Heart left ventricle (tissue), 16 donors: ENCODE measurements around the gene MRI1. TPM values are rescaled to one million over a fixed set of nuclear protein-coding genes. Genes with fewer than 3 reads are reported as not detected.

Experiments used
- ATAC-seq, 4 donors: fragments of 200-7000 bp; cut with Tn5 transposase; one replicate each; pipeline ENCODE4 v1.9.1; 2020 to 2022; ENCODE audit warnings: moderate library complexity in 4 of 4, mild to moderate bottlenecking in 3 of 4, moderate number of reproducible peaks in 1 of 4
- DNase-seq, 5 donors: peaks; one replicate each; pipeline ENCODE4 v3.0.0-alpha.2; 2020
- H3K27ac ChIP-seq, 12 donors: fragments of 200-600 bp; sonication (generic) in 4 of 12; one replicate each; pipeline versions ENCODE4 v1.5.0 to v1.8.0; 2016 to 2022; ENCODE audit warnings: mild to moderate bottlenecking in 2 of 12
- H3K27me3 ChIP-seq, 9 donors: fragments of 200-600 bp; sonication (generic) in 2 of 9; one replicate each; pipeline versions ENCODE4 v1.5.1 to v1.8.0; 2016 to 2022; ENCODE audit warnings: mild to moderate bottlenecking in 3 of 9
- H3K36me3 ChIP-seq, 9 donors: fragments of 200-600 bp; sonication (generic) in 2 of 9; one replicate each; pipeline versions ENCODE4 v1.5.0 to v1.8.0; 2018 to 2022; ENCODE audit warnings: mild to moderate bottlenecking in 2 of 9
- H3K4me1 ChIP-seq, 12 donors: fragments of 200-600 bp; sonication (generic) in 4 of 12; one replicate each; pipeline versions ENCODE4 v1.5.0 to v1.8.0; 2016 to 2022; ENCODE audit warnings: mild to moderate bottlenecking in 3 of 12
- H3K4me3 ChIP-seq, 12 donors: fragments of 200-600 bp; sonication (generic) in 4 of 12; one replicate each; pipeline versions ENCODE4 v1.5.0 to v1.8.0; 2017 to 2022; ENCODE audit warnings: mild to moderate bottlenecking in 9 of 12, moderate library complexity in 4 of 12
- H3K9me3 ChIP-seq, 12 donors: fragments of 200-600 bp; sonication (generic) in 4 of 12; one replicate each; pipeline versions ENCODE4 v1.5.0 to v1.8.0; 2016 to 2022; ENCODE audit warnings: mild to moderate bottlenecking in 1 of 12
- CTCF ChIP-seq, 12 donors: fragments of 200-600 bp; sonication (generic) in 4 of 12; IDR thresholded peaks; one replicate each; pipeline versions ENCODE4 v1.5.0 to v1.8.0; 2018 to 2022; ENCODE audit warnings: antibody characterized with exemption in 12 of 12, mild to moderate bottlenecking in 5 of 12
- POLR2A ChIP-seq, 2 donors: fragments of 450-650 bp; IDR thresholded peaks; one replicate each; pipeline ENCODE4 v1.6.1; 2017; ENCODE audit warnings: antibody characterized with exemption in 2 of 2, mild to moderate bottlenecking in 2 of 2, moderate library complexity in 2 of 2
- WGBS, 4 donors: extraction: QIAGEN DNeasy Blood & Tissue Kit in 2 of 4; methylation state at CpG; one replicate each; pipeline versions ENCODE4 v1.1.5 to v1.1.7; 2013 to 2018; 5-methylcytosine and 5-hydroxymethylcytosine counted together
- intact Hi-C, 10 donors: fragments of 100-400 bp; cut with DNase I; formaldehyde crosslinking; loops; one replicate each; pipeline versions ENCODE4 v1.11.1 to v1.14.2; 2022
- polyA plus RNA-seq, 2 donors: library from polyadenylated mRNA; stranded (reverse); fragments of 200-250 nt; gene quantifications; one replicate each; pipeline ENCODE4 v1.2.3, GENCODE V29; 2013
- total RNA-seq, 9 donors: library from RNA; depleted of rRNA in 2 of 9; stranded (reverse); fragments of >200 nt in 2 of 9; fragmentation: NEBNext Ultra II Directional in 3 of 9; extraction: Animal tissue kit (Norgen Biotek cat#: 25700) in 3 of 9; gene quantifications; one replicate each; pipeline versions ENCODE4 v1.1.0 to v1.2.4, GENCODE V29; 2016 to 2023
- donor health status: ischemic (EF 13 %, LVEDD 7.1; RV severe dilation, severe dysfunction).
- donor health status: healthy with polysubstance abuse.
- donor health status: DM: no; HTN: yes; CAD: no.
- donor health status: DM: no; HTN: no; CAD: no.
- donor health status: ischemic (EF 25% LVEDD 6.9; RV normal size, moderate dysfunction).
- donor health status: ischemic (EF 25% LVEDD 5.7; RV mildly dilated, moderate dysfunction).
- donor health status: healthy.
- donor health status: DM: yes; HTN: yes; CAD: no.
- donor health status: ischemic (EF 35%, LVEDD 5.7; RV mildly dilated, moderate dysfunction).
- donor health status: nonischemic (EF 11% LVEDD 7.7; RV severe dilation, severe dysfunction).
- donor health status: DM: yes; HTN: yes; CAD: no.
- donor health status: PGD.
- donor health status: ischemic (EF 29% LVEDD 5.4; RV normal size, mild dysfunction).
- donor health status: nonischemic (EF 23%, LVEDD 6.1; RV moderate dilation, normal function).

MRI1 gene
- total and polyA plus RNA-seq, 11 donors: 9.0 to 36.9 (median 15.6) TPM

- Histone ChIP-seq H3K9me3 (no peaks in the 10 kb centered on the region), H3K36me3 (peaks cover 0 to 6% (median 0%) of the 10 kb centered on the region in 9 donors), H3K4me3 (no peak overlapping the region), H3K27ac (peak overlapping the region in 7 of 12 donors; percentile 86 to 93 (median 90)), H3K4me1 (peaks cover 0 to 36% (median 21%) of the 10 kb centered on the region in 12 donors), H3K27me3 (no peaks in the 10 kb centered on the region)
- TF ChIP-seq CTCF (IDR thresholded peaks at IDR 0.05) (no peak), POLR2A (IDR thresholded peaks at IDR 0.05) (no peak)
- intact Hi-C loops: loop anchor here in 7 of 10 donors (5.0 kb wide), 3 partner anchors 34 to 64 kb away; no protein-coding TSS in a partner anchor
- 37 to 53% (median 46%) methylated on average over 7 of the region's 7 CpGs for WGBS, 4 donors
- DNase-seq (peak in 1 of 5 donors; percentile 51), ATAC-seq (no peak)
These were observed 33.5 kb downstream of the MRI1 start for GRCh38 chr19:13797870-13798269.

- Histone ChIP-seq H3K36me3 (peaks cover 0 to 12% (median 2%) of the 10 kb centered on the region in 9 donors), H3K4me1 (peaks cover 0 to 24% (median 16%) of the 10 kb centered on the region in 12 donors), H3K9me3 (no peaks in the 10 kb centered on the region), H3K27ac (no peak overlapping the region), H3K27me3 (no peaks in the 10 kb centered on the region), H3K4me3 (no peak overlapping the region)
- ATAC-seq: no peak
- WGBS, 4 donors: 95 to 99% (median 96%) methylated on average over 20 to 22 of the region's 22 CpGs
- intact Hi-C loops: loop anchor here in 7 of 10 donors (5.0 kb wide), 3 partner anchors 33 to 63 kb away; no protein-coding TSS in a partner anchor
- DNase-seq: no peak
- no peak for TF ChIP-seq CTCF (IDR thresholded peaks at IDR 0.05)
- TF ChIP-seq POLR2A (IDR thresholded peaks at IDR 0.05): no peak
These were observed 35.3 kb downstream of the MRI1 start for GRCh38 chr19:13799669-13800068.

GRCh38 chr19:13803038-13803437 lies 38.7 kb downstream of the MRI1 start:
- TF ChIP-seq CTCF (IDR thresholded peaks at IDR 0.05) (no peak), POLR2A (IDR thresholded peaks at IDR 0.05) (no peak)
- Histone ChIP-seq H3K9me3 (no peaks in the 10 kb centered on the region), H3K4me3 (no peak overlapping the region), H3K36me3 (peaks cover 0 to 18% (median 3%) of the 10 kb centered on the region in 9 donors), H3K4me1 (peaks cover 0 to 3% (median 0%) of the 10 kb centered on the region in 12 donors), H3K27ac (no peak overlapping the region), H3K27me3 (no peaks in the 10 kb centered on the region)
- intact Hi-C loops: no loop called here
- ATAC-seq (peak in 1 of 4 donors; percentile 25), DNase-seq (no peak)
- WGBS, 4 donors: 86 to 93% (median 90%) methylated on average over 8 to 9 of the region's 9 CpGs

DNA sequence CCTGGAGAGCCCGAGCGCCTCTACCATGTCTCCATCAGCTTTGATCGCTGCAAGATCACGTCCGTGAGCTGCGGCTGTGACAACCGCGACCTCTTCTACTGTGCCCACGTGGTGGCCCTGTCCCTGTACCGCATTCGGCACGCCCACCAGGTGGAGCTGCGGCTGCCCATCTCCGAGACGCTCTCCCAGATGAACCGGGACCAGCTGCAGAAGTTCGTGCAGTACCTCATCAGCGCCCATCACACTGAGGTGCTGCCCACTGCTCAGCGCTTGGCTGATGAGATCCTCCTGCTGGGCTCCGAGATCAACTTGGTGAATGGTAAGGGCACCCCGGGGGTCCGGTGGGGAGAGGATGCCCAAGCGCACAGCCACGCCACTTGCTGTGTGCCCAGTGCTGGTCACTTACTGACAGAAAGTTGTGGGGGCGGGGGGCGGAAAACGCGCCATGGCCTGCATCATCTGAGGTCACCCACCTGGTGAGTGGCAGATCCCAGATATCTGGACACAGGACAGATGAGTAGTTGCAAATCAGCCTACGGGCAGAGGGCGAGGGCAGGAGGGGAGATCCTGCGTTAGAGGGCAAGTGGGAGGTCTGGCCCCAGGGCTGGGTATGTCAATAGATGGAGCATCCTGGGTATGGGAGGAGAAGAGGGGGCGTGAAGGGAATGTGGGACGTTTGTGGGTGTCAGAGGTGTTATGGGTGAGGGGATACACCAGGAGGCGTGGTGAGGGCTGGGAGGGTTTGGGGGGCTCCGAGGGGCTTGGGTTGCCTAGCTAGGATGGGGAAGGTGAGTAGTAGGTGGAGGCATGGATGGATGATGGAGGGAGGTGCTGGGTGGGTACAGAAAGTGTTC lies 40.7 kb downstream of the MRI1 start:
- WGBS, 4 donors: 70 to 73% (median 71%) methylated on average over 18 to 35 of the region's 35 CpGs
- peaks cover 0 to 32% (median 16%) of the 10 kb centered on the region in 9 donors for H3K36me3 ChIP-seq
- H3K4me1 ChIP-seq: peaks cover 0 to 3% (median 0%) of the 10 kb centered on the region in 12 donors
- no peak overlapping the region for H3K4me3 ChIP-seq
- peak in 2 of 5 donors; percentile 63 to 72 for DNase-seq
- peak; percentile 39 to 82 (median 68) for ATAC-seq
- H3K9me3 ChIP-seq: no peaks in the 10 kb centered on the region
- H3K27ac ChIP-seq: no peak overlapping the region
- intact Hi-C loops: loop anchor here in 2 of 10 donors (1.0 to 5.0 kb wide), 2 partner anchors 57 kb away; no protein-coding TSS in a partner anchor
- no peaks in the 10 kb centered on the region for H3K27me3 ChIP-seq
- TF ChIP-seq CTCF (IDR thresholded peaks at IDR 0.05): peak; percentile 16 to 64 (median 48)
- TF ChIP-seq POLR2A (IDR thresholded peaks at IDR 0.05): no peak
